Transverse colon (tissue), 4 donors: Measurements from ENCODE around the gene ZNF385B.

Experiments used
- CTCF ChIP-seq, 5 experiments: fragments of 200-600 bp in 3 of 5; fragments of 450-650 bp in 2 of 5; sonication (generic) in 3 of 5; IDR thresholded peaks; 1 replicate in 2 of 5; 2 replicates in 3 of 5; pipeline ENCODE4 v1.5.1; 2016 to 2017; ENCODE audit warnings: antibody characterized with exemption in 5 of 5, inconsistent platforms in 3 of 5, mild to moderate bottlenecking in 2 of 5, moderate library complexity in 1 of 5
- EP300 ChIP-seq: sonication (generic); formaldehyde crosslinking; IDR thresholded peaks from one replicate; pipeline ENCODE4 v1.6.1; 2017; ENCODE audit warnings: antibody characterized with exemption, low read depth
- POLR2A ChIP-seq: fragments of 450-650 bp; IDR thresholded peaks from one replicate; pipeline ENCODE4 v1.6.1; 2016; ENCODE audit warnings: antibody characterized with exemption, mild to moderate bottlenecking, moderate library complexity
- POLR2AphosphoS5 ChIP-seq, 3 donors: sonication (generic); formaldehyde crosslinking; IDR thresholded peaks; one replicate each; pipeline ENCODE4 v1.6.1; 2016; ENCODE audit warnings: antibody characterized with exemption in 3 of 3

GRCh38 chr2:179432751-179433150, 428.7 kb downstream of the ZNF385B start:
- TF ChIP-seq POLR2A = no peak
- TF ChIP-seq POLR2AphosphoS5 (IDR thresholded peaks at IDR 0.05) = no peak
- no peak for TF ChIP-seq CTCF (IDR thresholded peaks at IDR 0.05)
- TF ChIP-seq EP300 = no peak
